Measurements from ENCODE around the gene KCNK15.

The KCNK15 gene

GRCh38 chr20:44715499-44716308, 30.0 kb upstream of the KCNK15 start:
- DNase-seq (ENCODE audit: low spot score) = no peak

GRCh38 chr20:44716309-44717106, 29.2 kb upstream of the KCNK15 start:
- no peak for DNase-seq (ENCODE audit: low spot score)

DNA sequence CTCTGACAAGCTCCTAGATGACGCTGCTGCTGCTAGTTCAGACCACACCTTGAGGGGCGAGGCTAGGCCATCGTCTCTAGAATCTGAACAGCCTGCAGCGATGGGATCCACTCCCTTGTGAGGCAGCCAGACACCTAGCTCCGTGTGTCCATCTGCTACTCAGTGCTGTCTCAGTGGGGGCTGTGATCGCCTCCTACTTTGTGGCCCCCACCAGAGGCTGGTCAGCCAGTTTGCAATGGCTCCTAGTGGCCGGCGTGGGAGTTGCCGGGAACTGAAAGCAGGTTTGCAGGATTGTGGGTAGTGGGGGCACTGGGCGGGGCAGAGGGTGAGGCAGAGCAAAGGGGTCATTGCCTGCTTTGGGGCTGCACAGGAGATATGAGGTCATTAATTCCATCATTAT, 27.7 kb upstream of the KCNK15 start:
- DNase-seq (ENCODE audit: low spot score) = no peak

- DNase-seq (ENCODE audit: low spot score) = no peak
Observed at GRCh38 chr20:44719841-44720240, 25.8 kb upstream of the KCNK15 start.

DNA sequence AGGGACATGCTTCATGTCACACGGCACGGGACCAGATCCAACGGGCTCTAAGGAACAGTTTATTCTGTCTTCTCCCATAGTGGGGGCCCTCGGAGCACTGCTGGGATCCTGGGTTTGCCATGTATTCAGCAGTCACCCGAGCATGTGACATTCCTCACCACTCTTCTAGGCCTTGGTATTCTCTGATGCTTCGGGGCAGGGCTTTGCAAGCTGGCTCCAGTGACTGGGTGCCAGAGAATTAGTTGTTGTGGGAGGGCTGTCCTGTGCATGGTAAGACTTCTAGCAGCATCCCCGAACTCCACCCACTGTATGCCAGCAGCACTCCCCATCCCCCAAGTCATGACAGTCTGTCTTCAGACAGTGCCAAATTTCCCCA, 25.1 kb upstream of the KCNK15 start:
- no peak for DNase-seq (ENCODE audit: low spot score)

DNA sequence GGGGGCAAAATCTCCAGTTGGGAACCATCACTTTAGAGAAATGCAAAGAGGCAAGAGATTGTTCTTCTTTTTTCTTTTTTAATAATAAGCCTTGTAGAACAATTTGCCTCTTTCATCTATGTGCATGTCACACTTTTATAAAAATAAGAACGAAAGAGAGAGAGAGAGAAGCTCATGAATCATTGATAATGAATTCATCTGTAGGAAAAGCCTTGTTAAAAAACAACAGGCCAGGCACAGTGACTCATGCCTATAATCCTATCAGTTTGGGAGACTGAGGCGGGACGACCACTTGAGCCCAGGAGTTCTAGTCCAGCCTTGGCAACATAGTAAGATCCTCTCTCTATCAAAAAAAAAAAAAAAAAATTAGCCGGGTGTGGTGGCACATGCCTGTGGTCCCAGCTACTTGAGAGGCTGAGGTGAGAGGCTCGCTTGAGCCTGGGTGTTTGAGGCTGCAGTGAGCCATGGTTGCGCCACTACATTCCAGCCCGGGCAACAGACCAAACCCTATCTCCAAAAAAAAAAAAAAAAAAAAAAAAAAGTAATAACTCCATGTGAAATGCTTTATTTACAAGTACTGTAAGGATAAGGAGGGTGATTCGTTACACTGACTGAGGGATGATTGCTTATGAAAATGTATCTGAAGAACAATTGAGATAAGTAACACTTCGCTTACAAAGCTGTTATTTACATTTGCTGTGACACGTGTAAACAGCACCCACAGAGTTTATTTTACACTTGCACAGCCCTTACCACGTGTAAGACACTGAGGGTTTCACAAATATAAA, 24.5 kb upstream of the KCNK15 start:
- DNase-seq (ENCODE audit: low spot score) = no peak

DNA sequence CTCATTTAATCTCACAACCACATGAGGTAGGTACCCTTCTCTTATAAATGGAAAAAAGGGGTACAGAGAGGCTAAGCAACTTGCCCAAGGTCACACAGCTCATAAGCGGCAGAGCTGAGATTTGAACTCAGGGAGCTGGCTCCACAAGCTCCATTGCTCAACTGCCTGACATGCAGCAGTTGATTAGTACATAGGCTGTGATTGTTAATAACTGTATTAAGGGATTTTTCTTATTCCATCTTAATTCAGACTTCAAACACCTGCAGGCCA, 23.9 kb upstream of the KCNK15 start:
- DNase-seq (ENCODE audit: low spot score) = no peak

DNA sequence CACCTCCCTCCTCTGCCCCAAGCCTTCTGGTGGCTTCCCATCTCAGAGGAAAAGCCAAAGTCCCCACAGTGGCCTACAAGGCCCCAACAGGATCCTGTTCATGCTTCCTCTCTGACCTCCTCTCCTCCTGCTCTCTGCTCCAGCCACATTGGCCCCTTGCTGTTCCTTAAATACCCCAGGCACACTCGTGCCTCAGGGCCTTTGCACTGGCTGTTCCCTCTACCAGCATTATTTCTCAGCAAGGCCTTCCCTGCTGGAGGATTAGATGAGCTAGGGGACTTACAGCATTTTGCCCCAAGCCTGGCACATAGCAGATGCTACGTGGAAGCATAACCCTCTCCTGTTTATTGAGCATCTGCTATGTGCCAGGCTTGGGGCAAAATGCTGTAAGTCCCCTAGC, 22.7 kb upstream of the KCNK15 start:
- DNase-seq (ENCODE audit: low spot score) = no peak

DNA sequence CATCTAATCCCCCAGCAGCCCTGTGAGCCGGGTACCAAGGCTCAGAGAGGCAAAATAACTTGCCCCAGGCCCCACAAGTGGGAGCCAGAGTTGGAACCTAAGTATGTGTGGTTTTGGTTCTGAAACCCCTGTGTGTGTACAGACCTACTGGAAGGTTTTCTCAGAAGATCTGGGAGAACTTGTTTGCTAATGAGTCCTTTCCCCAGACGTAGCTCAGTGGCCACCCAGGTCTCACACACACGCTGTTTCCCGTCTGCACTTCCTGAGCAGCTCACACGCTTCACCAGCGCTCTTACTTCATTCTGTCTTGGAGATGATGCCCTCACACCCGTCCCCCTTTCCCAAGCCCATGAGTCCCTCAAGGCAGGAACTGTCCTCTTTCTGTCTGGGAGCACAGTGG, 22.3 kb upstream of the KCNK15 start:
- DNase-seq (ENCODE audit: low spot score) = no peak

- no peak for DNase-seq (ENCODE audit: low spot score)
Observed at GRCh38 chr20:44723798-44724362, 21.8 kb upstream of the KCNK15 start.

GRCh38 chr20:44724423-44725091, 21.1 kb upstream of the KCNK15 start:
- DNase-seq (ENCODE audit: low spot score) = no peak

DNA sequence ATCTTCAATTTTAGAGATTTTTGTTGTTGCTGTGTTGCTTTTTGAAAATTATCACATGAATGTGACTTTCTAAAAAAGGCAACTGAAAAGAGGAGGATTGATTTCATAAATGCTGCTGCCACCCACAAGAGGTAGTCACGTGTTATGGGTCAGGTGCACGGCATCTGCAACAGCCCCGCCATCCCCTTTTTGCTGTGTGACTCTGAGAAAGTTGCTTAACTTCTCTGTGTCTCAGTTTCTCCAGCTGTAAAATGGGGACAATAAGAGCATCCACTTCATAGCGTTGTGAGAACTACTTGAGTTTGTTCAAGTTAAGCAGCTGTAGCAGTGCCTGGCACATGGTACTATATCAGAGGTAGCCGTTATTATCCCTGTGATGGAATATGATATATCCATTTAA, 19.8 kb upstream of the KCNK15 start:
- no peak for DNase-seq (ENCODE audit: low spot score)

DNA sequence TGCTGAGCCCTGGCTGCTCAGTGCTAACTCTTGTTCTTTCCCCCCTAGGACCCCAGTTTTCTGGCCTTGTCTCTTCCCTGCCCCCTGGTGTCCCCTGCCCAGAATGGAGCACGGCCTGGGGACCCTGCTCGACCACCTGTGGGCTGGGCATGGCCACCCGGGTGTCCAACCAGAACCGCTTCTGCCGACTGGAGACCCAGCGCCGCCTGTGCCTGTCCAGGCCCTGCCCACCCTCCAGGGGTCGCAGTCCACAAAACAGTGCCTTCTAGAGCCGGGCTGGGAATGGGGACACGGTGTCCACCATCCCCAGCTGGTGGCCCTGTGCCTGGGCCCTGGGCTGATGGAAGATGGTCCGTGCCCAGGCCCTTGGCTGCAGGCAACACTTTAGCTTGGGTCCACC, 18.6 kb upstream of the KCNK15 start:
- no peak for DNase-seq (ENCODE audit: low spot score)

- no peak for DNase-seq (ENCODE audit: low spot score)
Observed at GRCh38 chr20:44727651-44728050, 18.0 kb upstream of the KCNK15 start.

DNA sequence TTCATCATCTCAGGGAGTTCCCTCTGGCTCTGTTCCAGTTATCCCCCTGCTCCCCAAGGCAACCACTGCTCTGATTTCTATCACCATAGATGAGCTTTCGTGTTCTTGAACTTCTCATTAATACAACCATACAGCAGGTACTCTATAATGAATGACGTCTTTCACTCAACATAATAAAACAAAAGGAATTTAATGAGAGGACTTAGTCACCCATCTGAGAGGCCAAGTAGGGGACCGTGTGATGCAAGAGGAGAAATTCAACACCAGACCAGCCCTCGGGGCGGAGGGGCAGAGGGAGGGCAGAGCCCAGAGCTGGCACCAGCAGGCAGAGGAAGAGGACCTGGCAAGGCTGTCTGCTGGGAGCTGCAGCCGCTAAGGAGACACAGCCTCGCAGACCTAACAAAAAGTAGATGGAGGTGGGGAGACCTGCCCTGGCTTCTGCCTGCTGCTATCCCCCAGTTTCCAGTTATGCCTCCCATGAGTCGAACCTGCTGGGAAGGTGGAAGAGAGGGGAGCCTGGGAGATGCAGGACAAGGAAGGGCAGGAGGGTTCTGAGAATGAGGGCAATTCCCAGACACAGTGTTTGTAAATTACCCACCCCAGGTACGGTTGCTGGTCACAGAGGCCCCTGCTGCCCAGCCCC, 16.7 kb upstream of the KCNK15 start:
- no peak for DNase-seq (ENCODE audit: low spot score)

DNA sequence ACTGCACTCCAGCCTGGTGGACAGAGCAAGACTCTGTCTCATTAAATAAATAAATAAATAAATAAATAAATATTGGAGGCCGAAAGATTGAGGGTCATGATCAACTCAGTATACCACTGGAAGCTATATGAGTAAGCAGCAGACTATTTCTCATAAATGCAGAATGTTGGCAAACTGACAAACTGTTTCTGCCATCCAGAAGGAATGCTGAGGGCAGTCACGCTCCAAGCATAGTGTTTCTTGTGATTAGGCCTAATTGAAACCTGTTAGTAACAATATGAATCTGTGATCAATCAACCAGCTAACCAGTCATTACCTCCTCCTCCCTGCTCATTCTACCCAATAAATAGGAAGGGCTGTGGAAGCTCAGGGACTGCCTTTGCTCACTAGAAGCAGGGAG, 15.2 kb upstream of the KCNK15 start:
- DNase-seq (ENCODE audit: low spot score) = no peak

DNA sequence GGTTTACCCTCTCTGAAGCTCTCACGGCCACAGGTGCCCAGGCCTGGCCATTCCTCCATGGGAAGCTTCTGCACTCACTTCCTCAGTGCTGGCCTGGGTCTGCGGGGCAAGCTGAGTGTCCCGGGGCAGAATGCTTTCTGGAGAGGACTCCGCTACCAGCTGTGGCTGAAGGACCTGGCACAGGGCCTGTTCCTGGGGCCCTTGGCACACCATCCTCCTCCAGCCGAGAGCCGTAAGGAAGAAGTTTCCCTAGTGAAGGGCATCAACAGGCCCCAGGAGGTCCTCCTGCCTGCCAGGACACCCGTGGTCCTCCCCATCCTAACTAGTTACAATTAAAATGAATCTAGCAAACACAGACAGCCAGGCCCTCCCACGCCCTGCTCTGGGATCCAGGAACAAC, 14.0 kb upstream of the KCNK15 start:
- DNase-seq (ENCODE audit: low spot score) = no peak

DNA sequence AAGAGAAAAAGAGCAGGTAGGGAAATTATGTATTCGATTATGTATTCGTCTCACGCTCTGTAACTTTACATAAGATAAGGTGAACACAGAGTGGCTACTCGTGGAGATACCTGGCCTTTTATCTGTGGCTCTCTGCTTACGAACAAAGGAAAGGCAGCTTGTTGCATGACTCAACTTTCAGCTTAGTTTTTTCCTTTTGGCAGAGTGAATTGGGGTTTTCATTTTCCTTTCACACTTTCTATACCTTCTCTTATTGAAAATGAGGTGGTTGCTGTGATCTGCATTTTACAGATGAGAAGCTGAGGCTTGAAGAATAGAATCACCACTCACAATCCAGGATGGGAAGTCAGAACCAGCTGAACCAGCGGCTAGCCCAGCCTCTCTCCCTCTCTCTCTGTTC, 13.3 kb upstream of the KCNK15 start:
- no peak for DNase-seq (ENCODE audit: low spot score)

DNA sequence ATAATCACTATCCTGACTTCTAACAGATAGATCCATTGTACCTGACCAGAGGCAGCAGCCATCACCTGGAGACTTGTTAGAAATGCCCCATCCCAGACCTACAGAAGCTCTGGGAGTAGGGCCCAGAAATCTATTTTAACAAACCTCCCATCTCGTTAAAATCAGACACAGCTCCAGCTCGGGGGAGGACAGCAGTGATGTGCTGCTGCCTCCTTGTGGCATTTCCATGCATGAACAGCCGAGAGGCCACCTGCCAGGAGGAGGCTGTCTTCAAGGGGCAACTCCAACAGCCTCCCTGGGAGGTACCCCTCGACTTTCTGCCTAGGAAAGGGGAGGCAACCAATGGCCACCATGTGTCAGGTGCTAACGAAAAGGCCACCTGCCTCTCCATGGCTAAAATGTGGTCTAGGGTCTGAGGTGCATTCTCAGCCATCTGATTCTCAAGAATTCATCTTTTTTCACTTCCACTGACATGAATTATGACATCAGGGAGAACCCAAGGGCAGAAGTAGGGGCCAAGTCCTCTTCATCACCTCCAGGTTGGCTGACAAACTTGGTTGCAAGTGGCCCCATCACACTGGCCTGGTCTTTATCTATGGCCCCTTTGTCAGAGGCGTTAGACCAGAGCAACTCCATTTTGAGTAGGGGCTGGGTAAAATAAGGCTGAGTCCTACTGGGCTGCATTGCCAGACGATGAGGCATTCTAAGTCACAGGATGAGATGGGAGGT, 12.2 kb upstream of the KCNK15 start:
- DNase-seq (ENCODE audit: low spot score) = peak; percentile 54

- no peak for DNase-seq (ENCODE audit: low spot score)
Observed at GRCh38 chr20:44734938-44735337, 10.7 kb upstream of the KCNK15 start.

GRCh38 chr20:44735816-44736169, 9.9 kb upstream of the KCNK15 start:
- no peak for DNase-seq (ENCODE audit: low spot score)

Data from hematopoietic multipotent progenitor cell treated with erythropoietin and hydrocortisone succinate and interleukin-3 and kit ligand, for 17 days (in vitro differentiated cells).